Lung (tissue), 12 donors: ENCODE data around the gene CCL4. TPM values are rescaled to one million over a fixed set of nuclear protein-coding genes. Genes with fewer than 3 reads are reported as not detected.

Experiments
- ATAC-seq: fragments of 200-7000 bp; cut with Tn5 transposase; one replicate; pipeline ENCODE4 v1.9.1; 2020; ENCODE audit warnings: moderate number of reproducible peaks; ENCODE audit not compliant: insufficient read depth, low FRiP score
- DNase-seq, 3 donors: peaks; one replicate each; pipeline ENCODE4 v3.0.0-alpha.2; 2013 to 2017
- H3K27ac ChIP-seq, 2 donors: one replicate each; pipeline ENCODE4 v1.5.1; 2013; ENCODE audit warnings: mild to moderate bottlenecking in 2 of 2, moderate library complexity in 2 of 2, control low read depth in 1 of 2, inconsistent platforms in 1 of 2, low read depth in 1 of 2, low read length in 1 of 2
- H3K27me3 ChIP-seq, 3 donors: one replicate each; pipeline ENCODE4 v1.5.1; 2013; ENCODE audit warnings: low read length in 2 of 3; ENCODE audit not compliant: control insufficient read depth in 3 of 3, insufficient read depth in 3 of 3
- H3K36me3 ChIP-seq, 4 donors: one replicate each; pipeline ENCODE4 v1.5.1; 2013; ENCODE audit warnings: low read length in 4 of 4, mild to moderate bottlenecking in 1 of 4, moderate library complexity in 1 of 4; ENCODE audit not compliant: control insufficient read depth in 4 of 4, insufficient read depth in 4 of 4
- H3K4me1 ChIP-seq, 5 donors: one replicate each; pipeline ENCODE4 v1.5.1; 2013; ENCODE audit warnings: low read length in 5 of 5, mild to moderate bottlenecking in 2 of 5, moderate library complexity in 1 of 5; ENCODE audit not compliant: control insufficient read depth in 5 of 5, insufficient read depth in 5 of 5
- H3K4me3 ChIP-seq: one replicate; pipeline ENCODE4 v1.5.1; 2013; ENCODE audit warnings: mild to moderate bottlenecking, control low read depth, moderate library complexity
- H3K9ac ChIP-seq, 2 donors: one replicate each; pipeline ENCODE4 v1.5.1; 2013; ENCODE audit warnings: low read length in 2 of 2, control low read depth in 1 of 2; ENCODE audit not compliant: insufficient read depth in 1 of 2
- H3K9me3 ChIP-seq, 4 donors: one replicate each; pipeline ENCODE4 v1.5.1; 2013; ENCODE audit warnings: low read length in 3 of 4, mild to moderate bottlenecking in 1 of 4, moderate library complexity in 1 of 4; ENCODE audit not compliant: control insufficient read depth in 4 of 4, insufficient read depth in 3 of 4
- whole genome bisulfite sequencing, 2 donors: extraction: QIAGEN DNeasy Blood & Tissue Kit; methylation state at CpG; one replicate each; pipeline ENCODE4 v1.1.7; 2013; 5-methylcytosine and 5-hydroxymethylcytosine counted together
- polyA plus RNA-seq, 2 donors: library from polyadenylated mRNA; stranded (reverse); fragments of 200-250 nt; gene quantifications; one replicate each; pipeline ENCODE4 v1.2.1, GENCODE V29; 2013
- total RNA-seq, 2 donors: library from RNA; depleted of rRNA in 1 of 2; stranded (reverse); fragments of >200 nt in 1 of 2; gene quantifications; one replicate each; pipeline ENCODE4 v1.2.1, GENCODE V29; 2014 to 2021
- TF ChIP-seq, protein P1 (sequence below): IDR thresholded peaks from 2 replicates; pipeline ENCODE4 v1.5.1; 2012; ENCODE audit warnings: mild to moderate bottlenecking; ENCODE audit errors: control extremely low read depth, extremely low read depth
- donor health status: control.
- donor health status: control.
- donor health status: Bipolar disorder and iron deficiency.
- donor health status: healthy.
- donor health status: DM: yes; HTN: yes; CAD: no.

CCL4 gene
- total and polyA plus RNA-seq, 4 donors: 8.3 to 502 (median 21.1) TPM

DNA sequence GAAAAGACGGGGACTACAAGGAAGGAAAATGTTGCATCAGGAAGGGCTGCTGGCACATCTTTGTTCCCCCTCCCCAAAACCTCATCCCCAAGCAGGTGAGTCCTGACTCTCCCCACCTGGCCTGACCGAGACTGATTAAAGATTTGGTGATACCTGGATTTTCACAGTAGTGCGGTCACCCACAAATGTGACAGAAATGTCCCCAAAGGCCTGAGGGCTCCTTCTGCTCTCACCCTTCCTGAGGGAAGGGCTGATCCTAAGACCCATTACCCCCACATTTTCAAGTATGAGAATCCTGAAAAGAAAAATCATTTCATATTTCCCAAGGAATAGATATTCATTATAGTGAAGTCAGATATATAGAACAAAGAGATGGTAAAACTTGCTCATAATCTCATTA lies 44.0 kb downstream of the CCL4 start:
- H3K27me3 ChIP-seq: peaks cover 0 to 7% (median 2%) of the 10 kb centered on the region in 3 donors
- peaks cover 0 to 4% (median 0%) of the 10 kb centered on the region in 5 donors for H3K4me1 ChIP-seq
- DNase-seq (no peak), ATAC-seq (no peak)
- H3K9ac ChIP-seq: no peak overlapping the region
- H3K27ac ChIP-seq: no peak overlapping the region
- WGBS, 2 donors: 80 to 82% methylated on average over 3 of the region's 3 CpGs
- no peaks in the 10 kb centered on the region for H3K36me3 ChIP-seq
- TF ChIP-seq, protein P1, sequence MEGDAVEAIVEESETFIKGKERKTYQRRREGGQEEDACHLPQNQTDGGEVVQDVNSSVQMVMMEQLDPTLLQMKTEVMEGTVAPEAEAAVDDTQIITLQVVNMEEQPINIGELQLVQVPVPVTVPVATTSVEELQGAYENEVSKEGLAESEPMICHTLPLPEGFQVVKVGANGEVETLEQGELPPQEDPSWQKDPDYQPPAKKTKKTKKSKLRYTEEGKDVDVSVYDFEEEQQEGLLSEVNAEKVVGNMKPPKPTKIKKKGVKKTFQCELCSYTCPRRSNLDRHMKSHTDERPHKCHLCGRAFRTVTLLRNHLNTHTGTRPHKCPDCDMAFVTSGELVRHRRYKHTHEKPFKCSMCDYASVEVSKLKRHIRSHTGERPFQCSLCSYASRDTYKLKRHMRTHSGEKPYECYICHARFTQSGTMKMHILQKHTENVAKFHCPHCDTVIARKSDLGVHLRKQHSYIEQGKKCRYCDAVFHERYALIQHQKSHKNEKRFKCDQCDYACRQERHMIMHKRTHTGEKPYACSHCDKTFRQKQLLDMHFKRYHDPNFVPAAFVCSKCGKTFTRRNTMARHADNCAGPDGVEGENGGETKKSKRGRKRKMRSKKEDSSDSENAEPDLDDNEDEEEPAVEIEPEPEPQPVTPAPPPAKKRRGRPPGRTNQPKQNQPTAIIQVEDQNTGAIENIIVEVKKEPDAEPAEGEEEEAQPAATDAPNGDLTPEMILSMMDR: no peak
- H3K9me3 ChIP-seq: no peaks in the 10 kb centered on the region
- H3K4me3 ChIP-seq: no peak overlapping the region

DNA sequence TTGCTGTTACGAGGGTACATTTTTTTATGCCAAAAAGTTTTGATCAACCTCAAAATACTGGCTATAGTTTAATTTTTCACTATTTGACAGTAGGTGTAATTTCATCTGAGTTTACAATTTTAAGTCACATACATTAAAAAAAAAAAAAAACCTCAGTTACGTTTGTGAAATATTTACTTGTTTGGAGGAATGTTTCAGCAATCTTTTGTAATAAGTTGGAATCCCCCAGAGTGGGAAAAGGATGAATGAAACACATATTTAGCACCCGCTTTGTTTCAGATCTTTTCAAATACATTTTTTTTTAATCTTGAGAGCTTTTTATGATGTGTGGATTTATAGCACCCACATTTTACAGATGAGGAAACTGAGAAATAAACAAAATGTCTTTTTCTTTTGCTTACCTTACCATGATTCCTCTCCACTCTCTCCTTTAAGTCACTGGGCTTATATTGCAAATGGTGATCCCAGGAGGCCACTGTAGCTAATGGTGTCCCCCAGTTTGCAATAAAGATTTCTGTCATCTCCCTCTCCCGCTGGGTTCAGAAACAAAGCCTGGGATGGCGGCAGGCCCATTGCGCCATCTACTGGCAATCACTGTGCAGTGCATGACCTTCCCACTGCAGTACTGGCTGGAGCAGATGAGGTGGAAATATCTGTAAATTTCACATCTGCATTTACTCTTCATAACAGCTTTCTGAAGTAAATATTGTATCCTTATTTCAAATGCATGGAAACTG lies 45.1 kb downstream of the CCL4 start:
- Histone ChIP-seq H3K4me1 (peaks cover 0 to 4% (median 0%) of the 10 kb centered on the region in 5 donors), H3K9ac (no peak overlapping the region), H3K27me3 (peaks cover 0 to 8% (median 2%) of the 10 kb centered on the region in 3 donors), H3K4me3 (no peak overlapping the region), H3K27ac (no peak overlapping the region), H3K9me3 (no peaks in the 10 kb centered on the region), H3K36me3 (no peaks in the 10 kb centered on the region)
- WGBS, 2 donors: 34 to 38% methylated on average over 6 of the region's 6 CpGs
- TF ChIP-seq, protein P1: peak; percentile 100
- DNase-seq: peak; percentile 64 to 81 (median 70)
- ATAC-seq: no peak

DNA sequence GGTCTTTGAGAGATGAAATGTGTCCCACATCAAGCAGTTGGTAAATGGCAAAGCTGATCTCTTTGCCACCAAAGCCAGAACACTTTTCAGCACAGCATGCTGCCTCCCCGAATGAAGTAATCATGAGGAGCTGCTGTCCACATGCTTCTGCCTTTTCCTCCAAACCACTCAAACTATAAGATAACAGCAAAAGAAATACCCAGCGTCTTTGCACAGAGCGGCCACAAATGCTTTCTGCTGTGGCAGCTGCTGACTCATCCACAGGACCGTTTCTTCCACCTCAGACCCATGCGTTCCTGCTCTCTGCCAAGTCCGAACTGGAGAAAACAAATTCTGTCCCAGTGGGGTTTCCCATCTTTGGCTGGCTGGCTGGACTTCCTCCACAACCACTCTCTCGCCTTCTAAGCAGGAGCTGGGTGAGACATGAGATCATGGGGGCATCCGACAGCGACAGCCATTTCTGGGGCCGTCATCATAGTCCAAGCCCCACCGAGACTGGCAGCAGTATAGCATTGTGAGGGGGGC lies 45.7 kb downstream of the CCL4 start:
- ATAC-seq (no peak), DNase-seq (peak in 1 of 3 donors; percentile 14)
- Histone ChIP-seq H3K27ac (no peak overlapping the region), H3K27me3 (peaks cover 0 to 8% (median 2%) of the 10 kb centered on the region in 3 donors), H3K4me3 (no peak overlapping the region), H3K9me3 (no peaks in the 10 kb centered on the region), H3K9ac (no peak overlapping the region), H3K4me1 (peaks cover 0 to 4% (median 0%) of the 10 kb centered on the region in 5 donors), H3K36me3 (no peaks in the 10 kb centered on the region)
- 49 to 54% methylated on average over 11 of the region's 11 CpGs for WGBS, 2 donors
- TF ChIP-seq, protein P1: no peak
